RWPE2 (cell line): Measurements from ENCODE around the gene ALS2.

Source experiments
- ATAC-seq: fragments of 200-7000 bp; cut with Tn5 transposase; 3 replicates; pipeline ENCODE4 v1.9.1; 2021; ENCODE audit warnings: low read depth
- DNase-seq: peaks from one replicate; pipeline ENCODE4 v3.0.0-alpha.2; 2020; ENCODE audit warnings: low spot score
- H3K27ac ChIP-seq: fragments of 450-650 bp; 2 replicates; pipeline ENCODE4 v1.5.1; 2017; ENCODE audit warnings: mild to moderate bottlenecking; ENCODE audit not compliant: poor library complexity, severe bottlenecking
- H3K27me3 ChIP-seq: fragments of 250-450 bp; sonication (Bioruptor Pico); 2 replicates; pipeline ENCODE4 v1.5.1; 2021; ENCODE audit warnings: mild to moderate bottlenecking, moderate library complexity; ENCODE audit not compliant: insufficient read depth, poor library complexity, severe bottlenecking
- H3K36me3 ChIP-seq: fragments of 250-450 bp; sonication (Bioruptor Pico); 2 replicates; pipeline ENCODE4 v1.5.1; 2020; ENCODE audit warnings: low read depth, mild to moderate bottlenecking, moderate library complexity
- H3K4me1 ChIP-seq: fragments of 250-450 bp; sonication (Bioruptor Pico); 2 replicates; pipeline ENCODE4 v1.5.1; 2021; ENCODE audit warnings: mild to moderate bottlenecking, moderate library complexity; ENCODE audit not compliant: insufficient read depth, poor library complexity, severe bottlenecking
- H3K4me3 ChIP-seq: fragments of 250-450 bp; sonication (Bioruptor Pico); 2 replicates; pipeline ENCODE4 v1.5.1; 2021; ENCODE audit warnings: mild to moderate bottlenecking, moderate library complexity; ENCODE audit not compliant: severe bottlenecking
- H3K9me3 ChIP-seq: fragments of 250-450 bp; sonication (Bioruptor Pico); 2 replicates; pipeline ENCODE4 v1.5.1; 2021; ENCODE audit warnings: mild to moderate bottlenecking, moderate library complexity; ENCODE audit not compliant: severe bottlenecking
- CTCF ChIP-seq: fragments of 450-650 bp; IDR thresholded peaks from one replicate; pipeline ENCODE4 v1.5.1; 2017; ENCODE audit warnings: mild to moderate bottlenecking, moderate library complexity; ENCODE audit not compliant: poor library complexity, severe bottlenecking

ALS2 gene

GRCh38 chr2:201707753-201708152, 73.0 kb downstream of the ALS2 start:
- DNase-seq (no peak), ATAC-seq (no peak; the same call in 2 of the 3 replicates)
- H3K27ac ChIP-seq: no peak overlapping the region
- H3K36me3 ChIP-seq: peaks cover 66% of the 10 kb centered on the region
- H3K4me3 ChIP-seq: no peak overlapping the region
- peak; percentile 44 for TF ChIP-seq CTCF
- no peaks in the 10 kb centered on the region for H3K27me3 ChIP-seq
- H3K4me1 ChIP-seq: no peaks in the 10 kb centered on the region
- no peaks in the 10 kb centered on the region for H3K9me3 ChIP-seq

- TF ChIP-seq CTCF: no peak
- Histone ChIP-seq H3K9me3 (no peaks in the 10 kb centered on the region), H3K36me3 (peaks cover 67% of the 10 kb centered on the region), H3K4me3 (no peak overlapping the region), H3K27ac (no peak overlapping the region), H3K27me3 (no peaks in the 10 kb centered on the region), H3K4me1 (no peaks in the 10 kb centered on the region)
- ATAC-seq: no peak
- no peak for DNase-seq
Measured at GRCh38 chr2:201707142-201707541, 73.6 kb downstream of the ALS2 start.

GRCh38 chr2:201704536-201704935, 76.2 kb downstream of the ALS2 start:
- H3K27me3 ChIP-seq: no peaks in the 10 kb centered on the region
- peaks cover 55% of the 10 kb centered on the region for H3K36me3 ChIP-seq
- DNase-seq: no peak
- no peaks in the 10 kb centered on the region for H3K9me3 ChIP-seq
- no peak overlapping the region for H3K4me3 ChIP-seq
- TF ChIP-seq CTCF: no peak
- ATAC-seq: no peak
- H3K27ac ChIP-seq: no peak overlapping the region
- H3K4me1 ChIP-seq: no peaks in the 10 kb centered on the region

GRCh38 chr2:201701646-201702045, 79.1 kb downstream of the ALS2 start:
- Histone ChIP-seq H3K36me3 (peaks cover 32% of the 10 kb centered on the region), H3K27ac (no peak overlapping the region), H3K27me3 (no peaks in the 10 kb centered on the region), H3K4me1 (peaks cover 20% of the 10 kb centered on the region), H3K9me3 (no peaks in the 10 kb centered on the region), H3K4me3 (no peak overlapping the region)
- ATAC-seq: no peak
- DNase-seq: no peak
- no peak for TF ChIP-seq CTCF

- Histone ChIP-seq H3K9me3 (no peaks in the 10 kb centered on the region), H3K27me3 (no peaks in the 10 kb centered on the region), H3K27ac (peak overlapping the region; percentile 78), H3K4me1 (peaks cover 35% of the 10 kb centered on the region), H3K4me3 (no peak overlapping the region), H3K36me3 (peaks cover 21% of the 10 kb centered on the region)
- TF ChIP-seq CTCF: no peak
- no peak for DNase-seq
- no peak for ATAC-seq
Measured at GRCh38 chr2:201699416-201699815, 81.3 kb downstream of the ALS2 start.
